DND-41 (cell line): Measurements from ENCODE around the gene GALK2.

ENCODE experiments used
- CTCF ChIP-seq: IDR thresholded peaks from 2 replicates; pipeline ENCODE4 v1.5.1; 2012; ENCODE audit warnings: borderline replicate concordance, low read length, moderate library complexity, mild to moderate bottlenecking; ENCODE audit not compliant: poor library complexity, severe bottlenecking; ENCODE audit errors: extremely low read depth
- EZH2 ChIP-seq: IDR thresholded peaks from 3 replicates; pipeline ENCODE4 v1.6.1; 2012; ENCODE audit warnings: borderline replicate concordance, low read depth, mild to moderate bottlenecking, moderate library complexity, low read length, inconsistent platforms; ENCODE audit not compliant: severe bottlenecking

- TF ChIP-seq CTCF = peak; percentile 69
- TF ChIP-seq EZH2 = no peak
Measured at GRCh38 chr15:49145651-49146609, 24.1 kb upstream of the GALK2 start.
